CD4-positive, alpha-beta T cell (primary cell): ENCODE results near the gene SCFD2. TPM values are rescaled to one million over a fixed set of nuclear protein-coding genes. Genes with fewer than 3 reads are reported as not detected.

ENCODE experiments used
- ATAC-seq: fragments of 200-7000 bp; cut with Tn5 transposase; one replicate; pipeline ENCODE4 v1.10.0; 2022; ENCODE audit warnings: mild to moderate bottlenecking; ENCODE audit not compliant: poor library complexity
- CTCF ChIA-PET: fragments of 350-600 bp; sonication (Branson Sonifier 250); formaldehyde crosslinking; loops from one replicate; lab custom pipeline; 2021; ENCODE audit warnings: antibody characterized with exemption, inconsistent platforms; lab: Charles Lee
- POLR2A ChIA-PET: fragments of 350-600 bp; sonication (Branson Sonifier 250); formaldehyde crosslinking; loops from one replicate; lab custom pipeline; 2021; ENCODE audit warnings: antibody characterized with exemption, inconsistent platforms; lab: Charles Lee
- DNase-seq, 14 experiments: peaks; one replicate each; pipeline ENCODE4 v3.0.0-alpha.2; 2013 to 2020; ENCODE audit warnings: mixed read lengths in 2 of 14
- H3K27ac ChIP-seq, 2 donors: one replicate each; pipeline versions ENCODE4 v1.5.1 to v1.7.0; 2013; ENCODE audit warnings: low read length in 2 of 2, low read depth in 1 of 2, mild to moderate bottlenecking in 1 of 2
- H3K27me3 ChIP-seq, 2 experiments: 1 replicate in 1 of 2; 2 replicates in 1 of 2; pipeline versions ENCODE4 v1.6.1 to v1.7.0; 2013; ENCODE audit warnings: low read length in 2 of 2, control low read depth in 1 of 2, mild to moderate bottlenecking in 1 of 2, moderate library complexity in 1 of 2; ENCODE audit not compliant: insufficient read depth in 2 of 2, control insufficient read depth in 1 of 2
- H3K36me3 ChIP-seq: one replicate; pipeline ENCODE4 v1.6.1; 2013; ENCODE audit warnings: low read length, control low read depth; ENCODE audit not compliant: insufficient read depth
- H3K4me1 ChIP-seq: one replicate; pipeline ENCODE4 v1.6.1; 2013; ENCODE audit warnings: low read length, control low read depth; ENCODE audit not compliant: insufficient read depth
- H3K4me3 ChIP-seq: one replicate; pipeline ENCODE4 v1.5.1; 2013; ENCODE audit warnings: mild to moderate bottlenecking, low read length, moderate library complexity
- H3K9me3 ChIP-seq, 2 experiments: 1 replicate in 1 of 2; 2 replicates in 1 of 2; pipeline versions ENCODE4 v1.6.1 to v1.7.0; 2013; ENCODE audit warnings: low read length in 2 of 2, mild to moderate bottlenecking in 2 of 2, control low read depth in 1 of 2, moderate library complexity in 1 of 2; ENCODE audit not compliant: control insufficient read depth in 1 of 2, insufficient read depth in 1 of 2
- H3K27ac Mint-ChIP-seq: one replicate; pipeline ENCODE4 v1.8.0; 2020; ENCODE audit warnings: mixed read lengths
- H3K27me3 Mint-ChIP-seq: one replicate; pipeline ENCODE4 v1.8.0; 2021; ENCODE audit warnings: mixed read lengths
- H3K36me3 Mint-ChIP-seq: one replicate; pipeline ENCODE4 v1.8.0; 2021; ENCODE audit warnings: low read depth, mixed read lengths
- H3K4me1 Mint-ChIP-seq: one replicate; pipeline ENCODE4 v1.8.0; 2021; ENCODE audit warnings: low read depth, mixed read lengths
- H3K4me3 Mint-ChIP-seq: one replicate; pipeline ENCODE4 v1.8.0; 2020; ENCODE audit warnings: mild to moderate bottlenecking, mixed read lengths
- H3K9me3 Mint-ChIP-seq: one replicate; pipeline ENCODE4 v1.8.0; 2020; ENCODE audit warnings: mixed read lengths
- intact Hi-C, 2 experiments: fragments of 100-400 bp; cut with DNase I in 1 of 2; cut with micrococcal nuclease in 1 of 2; formaldehyde crosslinking; loops; one replicate each; pipeline versions ENCODE4 v1.15.1 to v1.9.0; 2023 to 2025; cut with DNase I, micrococcal nuclease
- total RNA-seq, 174 experiments: library from RNA in 2 of 174; stranded (reverse) in 2 of 174; gene quantifications; one replicate each; pipeline ENCODE4 v1.2.3 and lab custom pipeline; 2021 to 2026
- TF ChIP-seq, protein P1 (sequence below): fragments of 200-600 bp; IDR thresholded peaks from one replicate; pipeline ENCODE4 v1.8.0; 2022; ENCODE audit warnings: antibody characterized with exemption, mild to moderate bottlenecking

Gene SCFD2
- total RNA-seq, 2 experiments from 2014 or later, result 15.4 to 17.6 TPM

DNA sequence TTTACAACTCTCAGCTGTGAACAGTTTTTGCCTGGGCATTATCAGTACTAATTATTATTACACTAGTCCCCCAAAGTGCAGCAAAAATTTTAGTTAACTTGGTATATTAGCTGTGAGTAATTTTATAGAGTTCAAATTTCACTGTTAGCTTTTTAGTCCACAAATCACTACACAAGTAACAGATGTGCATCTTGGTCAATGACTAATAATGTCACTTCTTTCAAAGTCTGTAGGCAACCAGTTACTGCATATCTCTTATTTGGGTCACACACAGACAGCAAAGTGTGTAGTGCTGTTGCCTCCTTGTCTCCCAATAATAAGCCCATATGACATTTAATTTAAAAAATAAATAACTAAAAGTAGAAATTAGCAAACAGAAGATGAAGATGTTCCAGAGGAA is 159.9 kb downstream of the SCFD2 start:
- Histone ChIP-seq H3K4me3 (no peak overlapping the region), H3K27ac (no peak overlapping the region), H3K4me1 (no peaks in the 10 kb centered on the region), H3K36me3 (no peaks in the 10 kb centered on the region), H3K9me3 (no peaks in the 10 kb centered on the region), H3K27me3 (no peaks in the 10 kb centered on the region)
- peaks cover 19% of the 10 kb centered on the region for H3K36me3 Mint-ChIP-seq
- intact Hi-C loops, result no loop called here
- no peaks in the 10 kb centered on the region for H3K9me3 Mint-ChIP-seq
- H3K4me3 Mint-ChIP-seq, result no peak overlapping the region
- ChIA-PET POLR2A (no interaction called here), CTCF (interaction anchor here (1.5 to 1.6 kb wide), 2 partner anchors 21 to 1028 kb away, joined by 3 read pairs; no protein-coding TSS in a partner anchor)
- TF ChIP-seq, protein P1, sequence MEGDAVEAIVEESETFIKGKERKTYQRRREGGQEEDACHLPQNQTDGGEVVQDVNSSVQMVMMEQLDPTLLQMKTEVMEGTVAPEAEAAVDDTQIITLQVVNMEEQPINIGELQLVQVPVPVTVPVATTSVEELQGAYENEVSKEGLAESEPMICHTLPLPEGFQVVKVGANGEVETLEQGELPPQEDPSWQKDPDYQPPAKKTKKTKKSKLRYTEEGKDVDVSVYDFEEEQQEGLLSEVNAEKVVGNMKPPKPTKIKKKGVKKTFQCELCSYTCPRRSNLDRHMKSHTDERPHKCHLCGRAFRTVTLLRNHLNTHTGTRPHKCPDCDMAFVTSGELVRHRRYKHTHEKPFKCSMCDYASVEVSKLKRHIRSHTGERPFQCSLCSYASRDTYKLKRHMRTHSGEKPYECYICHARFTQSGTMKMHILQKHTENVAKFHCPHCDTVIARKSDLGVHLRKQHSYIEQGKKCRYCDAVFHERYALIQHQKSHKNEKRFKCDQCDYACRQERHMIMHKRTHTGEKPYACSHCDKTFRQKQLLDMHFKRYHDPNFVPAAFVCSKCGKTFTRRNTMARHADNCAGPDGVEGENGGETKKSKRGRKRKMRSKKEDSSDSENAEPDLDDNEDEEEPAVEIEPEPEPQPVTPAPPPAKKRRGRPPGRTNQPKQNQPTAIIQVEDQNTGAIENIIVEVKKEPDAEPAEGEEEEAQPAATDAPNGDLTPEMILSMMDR, result no peak
- no peak for ATAC-seq
- H3K27me3 Mint-ChIP-seq, result no peaks in the 10 kb centered on the region
- DNase-seq, result no peak
- H3K27ac Mint-ChIP-seq, result no peak overlapping the region
- H3K4me1 Mint-ChIP-seq, result no peaks in the 10 kb centered on the region

DNA sequence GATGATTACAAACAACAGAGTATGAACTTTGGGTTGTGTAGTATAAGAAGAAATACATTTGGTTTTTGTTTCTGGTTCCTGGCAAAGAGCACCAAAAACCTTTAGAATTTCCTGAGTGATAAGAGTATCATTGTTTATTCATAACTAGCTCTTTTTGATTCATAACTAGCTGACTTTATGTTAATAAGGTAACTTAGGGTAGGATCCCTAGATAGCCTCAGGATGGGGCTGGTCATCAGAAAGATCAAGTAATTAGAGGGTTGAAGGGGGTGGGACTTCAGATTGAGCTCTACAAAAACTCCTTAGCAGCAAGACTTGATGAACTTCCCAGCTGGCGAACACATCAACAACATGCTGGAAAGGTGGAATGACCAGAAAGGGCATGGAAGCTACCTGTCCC is 166.5 kb downstream of the SCFD2 start:
- no peak overlapping the region for H3K27ac Mint-ChIP-seq
- intact Hi-C loops, result loop anchor here in 1 of 2 experiments (5.0 kb wide), 1 partner anchor 728 kb away; no protein-coding TSS in a partner anchor
- CTCF ChIA-PET, result interaction anchor here (1.5 kb wide), 1 partner anchor 730 kb away, joined by 3 read pairs; no protein-coding TSS in a partner anchor

DNA sequence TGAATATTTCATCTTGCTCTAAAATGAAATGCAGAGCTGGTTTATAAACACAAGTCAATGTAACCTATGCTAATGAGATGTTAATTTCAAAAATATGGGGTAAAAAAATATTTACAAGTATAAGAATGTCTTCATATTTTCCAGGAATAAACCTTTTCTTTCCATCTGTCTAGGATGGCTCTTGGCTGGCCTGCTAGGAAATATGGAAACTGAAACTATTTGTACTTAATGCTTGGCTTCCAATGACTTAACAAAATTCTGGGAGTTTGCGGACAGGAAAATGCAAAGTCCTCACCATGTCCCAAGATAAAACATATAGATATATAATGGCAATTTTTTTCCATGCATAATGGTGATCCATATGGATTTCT is 168.1 kb downstream of the SCFD2 start:
- ChIA-PET POLR2A (no interaction called here), CTCF (interaction anchor here (0.7 kb wide), 1 partner anchor 11 kb away, joined by 3 read pairs; no protein-coding TSS in a partner anchor)
- intact Hi-C loops, result loop anchor here (1.0 to 5.0 kb wide), 4 partner anchors 730 to 1037 kb away; no protein-coding TSS in a partner anchor
- Histone ChIP-seq H3K4me1 (no peaks in the 10 kb centered on the region), H3K27ac (no peak overlapping the region), H3K36me3 (no peaks in the 10 kb centered on the region), H3K9me3 (no peaks in the 10 kb centered on the region), H3K27me3 (no peaks in the 10 kb centered on the region), H3K4me3 (no peak overlapping the region)
- Mint-ChIP-seq H3K4me3 (no peak overlapping the region), H3K27me3 (no peaks in the 10 kb centered on the region), H3K27ac (no peak overlapping the region), H3K36me3 (no peaks in the 10 kb centered on the region), H3K4me1 (no peaks in the 10 kb centered on the region), H3K9me3 (no peaks in the 10 kb centered on the region)
- DNase-seq, result no peak
- ATAC-seq, result no peak
- TF ChIP-seq, protein P1, result no peak

More for the DNA sequence above, 166.5 kb downstream of the SCFD2 start:
- TF ChIP-seq, protein P1, result no peak
- POLR2A ChIA-PET, result no interaction called here
- Mint-ChIP-seq H3K4me1 (no peaks in the 10 kb centered on the region), H3K36me3 (peaks cover 8% of the 10 kb centered on the region), H3K4me3 (no peak overlapping the region), H3K9me3 (no peaks in the 10 kb centered on the region), H3K27me3 (no peaks in the 10 kb centered on the region)
- H3K4me3 ChIP-seq, result no peak overlapping the region
- H3K36me3 ChIP-seq, result no peaks in the 10 kb centered on the region
- no peaks in the 10 kb centered on the region for H3K27me3 ChIP-seq
- no peak for ATAC-seq
- no peaks in the 10 kb centered on the region for H3K4me1 ChIP-seq
- H3K27ac ChIP-seq, result no peak overlapping the region
- DNase-seq, result no peak
- H3K9me3 ChIP-seq, result no peaks in the 10 kb centered on the region
